HCT116 (cell line): ENCODE data around the gene HMGXB3. TPM values are rescaled to one million over a fixed set of nuclear protein-coding genes. Genes with fewer than 3 reads are reported as not detected.

ENCODE experiments used
- ATAC-seq: fragments of 200-7000 bp; cut with Tn5 transposase; 2 replicates; pipeline ENCODE4 v1.9.1; 2020; ENCODE audit warnings: mild to moderate bottlenecking, moderate library complexity
- BruUV-seq: library from RNA; stranded (reverse); fragments of 400-500 nt; replicated peaks from 2 replicates; lab custom pipeline; 2021; lab: Mats Ljungman, UMichigan
- CTCF ChIA-PET: fragments of 300-600 bp; sonication (Branson Sonifier 250); formaldehyde crosslinking; loops from one replicate; lab custom pipeline; 2021; ENCODE audit warnings: antibody characterized with exemption; lab: Charles Lee
- POLR2A ChIA-PET: fragments of 300-600, 350-600 bp; sonication (Branson Sonifier 250); formaldehyde crosslinking; loops from one replicate; lab custom pipeline; 2021; ENCODE audit warnings: antibody characterized with exemption; lab: Charles Lee
- RAD21 ChIA-PET, 2 experiments: fragments of 300-600 bp; sonication (Branson Sonifier 250); formaldehyde crosslinking; loops; one replicate each; lab custom pipeline; 2023; ENCODE audit warnings: low total read pairs in 2 of 2; ENCODE audit not compliant: uncharacterized antibody in 2 of 2, unreplicated experiment in 2 of 2, low non-redundant PET in 1 of 2; lab: Charles Lee
- DNase-seq: peaks from one replicate; pipeline ENCODE4 v3.0.0-alpha.2; 2010; ENCODE audit warnings: low read depth, low spot score
- H2AFZ ChIP-seq: fragments of 200-600 bp; shearing (Covaris generic), sonication (generic); 2 replicates; pipeline ENCODE4 v1.6.1; 2017; ENCODE audit warnings: low read depth, mixed run types, mixed read lengths, antibody characterized with exemption, low read length; ENCODE audit not compliant: poor library complexity, severe bottlenecking
- H3K27ac ChIP-seq: 2 replicates; pipeline ENCODE4 v1.5.1; 2012; ENCODE audit warnings: low read depth, low read length
- H3K27me3 ChIP-seq: fragments of 200-600 bp; sonication (generic); 2 replicates; pipeline ENCODE4 v1.6.1; 2016; ENCODE audit warnings: mixed run types, low read length, mixed read lengths; ENCODE audit not compliant: insufficient read depth
- H3K36me3 ChIP-seq, 2 experiments: fragments of 200-500 bp in 1 of 2; fragments of 200-600 bp in 1 of 2; sonication (Bioruptor generic) in 1 of 2; sonication (generic) in 1 of 2; 2 replicates each; pipeline versions ENCODE4 v1.5.1 to v1.6.1; 2014 to 2016; ENCODE audit warnings: low read length in 2 of 2, inconsistent platforms in 1 of 2, mixed read lengths in 1 of 2, mixed run types in 1 of 2; ENCODE audit not compliant: insufficient read depth in 2 of 2, control insufficient read depth in 1 of 2
- H3K4me1 ChIP-seq, 2 experiments: fragments of 200-600 bp in 1 of 2; sonication (generic) in 1 of 2; 2 replicates each; pipeline versions ENCODE4 v1.5.1 to v1.6.1; 2012 to 2017; ENCODE audit warnings: low read length in 2 of 2, inconsistent platforms in 1 of 2, mild to moderate bottlenecking in 1 of 2, mixed read lengths in 1 of 2, mixed run types in 1 of 2, moderate library complexity in 1 of 2; ENCODE audit not compliant: insufficient read depth in 2 of 2, control insufficient read depth in 1 of 2
- H3K4me2 ChIP-seq: fragments of 200-600 bp; sonication (generic); 2 replicates; pipeline ENCODE4 v1.6.1; 2017; ENCODE audit warnings: mixed run types, low read length, mixed read lengths
- H3K4me3 ChIP-seq, 2 experiments: fragments of 200-600 bp in 1 of 2; sonication (generic) in 1 of 2; replicated peaks in 1 of 2; 2 replicates each; pipeline ENCODE4 v1.5.1; 2011 to 2016; ENCODE audit warnings: low read length in 2 of 2, control low read depth in 1 of 2, low read depth in 1 of 2, mild to moderate bottlenecking in 1 of 2, mixed read lengths in 1 of 2, mixed run types in 1 of 2
- H3K79me2 ChIP-seq: fragments of 200-600 bp; sonication (generic); 2 replicates; pipeline ENCODE4 v1.6.1; 2017; ENCODE audit warnings: mild to moderate bottlenecking, mixed run types, low read length, moderate library complexity, mixed read lengths; ENCODE audit not compliant: insufficient read depth
- H3K9ac ChIP-seq: fragments of 200-600 bp; sonication (generic); 2 replicates; pipeline ENCODE4 v1.6.1; 2016; ENCODE audit warnings: low read length, mixed read lengths
- H3K9me2 ChIP-seq: fragments of 200-600 bp; sonication (generic), shearing (Covaris generic); 2 replicates; pipeline ENCODE4 v1.6.1; 2017; ENCODE audit warnings: mixed run types, mild to moderate bottlenecking, moderate library complexity; ENCODE audit not compliant: insufficient read depth
- H3K9me3 ChIP-seq, 2 experiments: fragments of 200-500 bp in 1 of 2; fragments of 200-600 bp in 1 of 2; sonication (Bioruptor generic) in 1 of 2; sonication (generic) in 1 of 2; 2 replicates each; pipeline ENCODE4 v1.6.1; 2014 to 2017; ENCODE audit warnings: low read length in 2 of 2, mixed read lengths in 2 of 2, inconsistent platforms in 1 of 2, low read depth in 1 of 2, mild to moderate bottlenecking in 1 of 2, mixed run types in 1 of 2, moderate library complexity in 1 of 2; ENCODE audit not compliant: control insufficient read depth in 1 of 2, insufficient read depth in 1 of 2
- H4K20me1 ChIP-seq: fragments of 200-600 bp; sonication (generic), shearing (Covaris generic); 2 replicates; pipeline ENCODE4 v1.6.1; 2017; ENCODE audit warnings: mixed run types, mild to moderate bottlenecking, moderate library complexity; ENCODE audit not compliant: insufficient read depth
- CBX3 ChIP-seq: IDR thresholded peaks from 2 replicates; pipeline ENCODE4 v1.6.1; 2012; ENCODE audit warnings: low read depth
- EGR1 ChIP-seq: IDR thresholded peaks from 2 replicates; pipeline ENCODE4 v1.6.1; 2012; ENCODE audit warnings: low read depth
- ELF1 ChIP-seq: IDR thresholded peaks from 2 replicates; pipeline ENCODE4 v1.6.1; 2012; ENCODE audit warnings: low read depth, borderline replicate concordance
- JUND ChIP-seq: IDR thresholded peaks from 2 replicates; pipeline ENCODE4 v1.6.1; 2012
- RAD21 ChIP-seq: IDR thresholded peaks from 2 replicates; pipeline ENCODE4 v1.6.1; 2012; ENCODE audit warnings: low read depth, mild to moderate bottlenecking
- SIN3A ChIP-seq: IDR thresholded peaks from 2 replicates; pipeline ENCODE4 v1.6.1; 2012; ENCODE audit warnings: low read depth
- TCF7L2 ChIP-seq: IDR thresholded peaks from 2 replicates; pipeline ENCODE4 v1.7.0; 2011; ENCODE audit warnings: borderline replicate concordance, inconsistent platforms; ENCODE audit not compliant: insufficient read depth, insufficient read length; ENCODE audit errors: extremely low read depth
- YY1 ChIP-seq: IDR thresholded peaks from 2 replicates; pipeline ENCODE4 v1.6.1; 2011; ENCODE audit warnings: low read length, low read depth, moderate library complexity, mild to moderate bottlenecking; ENCODE audit not compliant: insufficient replicate concordance; ENCODE audit errors: extremely low read depth
- ZFX ChIP-seq: fragments of 450-650 bp; IDR thresholded peaks from 2 replicates; pipeline ENCODE4 v1.6.1; 2017
- intact Hi-C: fragments of 100-400 bp; cut with micrococcal nuclease; formaldehyde crosslinking; loops from 2 replicates; pipeline ENCODE4 v1.10.0; 2022
- total RNA-seq: library from RNA; stranded (reverse); gene quantifications from one replicate; pipeline ENCODE4 v1.2.1, GENCODE V29; 2021; ENCODE audit not compliant: unreplicated experiment
- TF ChIP-seq, protein P1 (sequence below): IDR thresholded peaks from 2 replicates; pipeline ENCODE4 v1.6.1; 2012; ENCODE audit warnings: low read depth
- TF ChIP-seq, protein P2 (sequence below): IDR thresholded peaks from 2 replicates; pipeline ENCODE4 v1.6.1; 2012
- TF ChIP-seq, protein P3 (sequence below): IDR thresholded peaks from 2 replicates; pipeline ENCODE4 v1.6.1; 2011; ENCODE audit warnings: mild to moderate bottlenecking, low read length, moderate library complexity; ENCODE audit not compliant: insufficient replicate concordance; ENCODE audit errors: extremely low read depth

HMGXB3 gene
- total RNA-seq, 1 experiment from 2014 or later = 41.8 TPM

DNA sequence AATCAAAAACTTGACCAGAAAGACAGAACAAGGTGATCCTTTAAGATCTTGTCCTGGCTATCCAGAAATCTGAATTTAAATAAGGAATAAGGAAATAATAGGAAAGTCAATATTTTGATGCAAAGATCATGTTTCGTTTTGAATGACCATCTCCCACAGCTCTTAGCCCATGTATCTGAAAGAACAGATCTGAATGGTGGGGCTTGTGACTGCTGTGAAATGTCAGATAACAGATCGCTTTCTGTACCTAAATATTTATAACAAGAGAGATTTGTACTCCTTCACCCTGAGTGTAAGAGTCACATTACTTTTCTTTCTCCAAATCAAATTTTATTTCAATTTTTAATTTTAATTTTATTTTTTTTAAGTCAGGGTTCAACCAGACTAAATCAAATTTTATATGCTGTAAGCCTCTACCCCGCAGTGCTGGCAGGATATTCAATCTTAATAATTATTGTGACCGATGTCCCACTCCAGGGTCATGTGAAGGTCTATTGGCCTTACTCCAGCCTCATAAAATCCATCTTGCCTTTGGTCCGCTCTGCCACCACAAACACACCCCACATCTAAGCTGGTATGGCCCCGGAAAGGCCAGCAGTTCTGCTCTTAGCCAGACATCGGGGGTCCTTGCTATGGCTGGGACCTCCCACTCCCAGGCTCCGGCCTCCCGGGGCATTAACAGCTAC is 47.0 kb upstream of the HMGXB3 start:
- Histone ChIP-seq H3K79me2 (no peaks in the 10 kb centered on the region), H3K9ac (no peak overlapping the region), H4K20me1 (no peaks in the 10 kb centered on the region), H3K9me2 (no peaks in the 10 kb centered on the region), H3K9me3 (no peaks in the 10 kb centered on the region), H2AFZ (no peak overlapping the region), H3K4me1 (no peaks in the 10 kb centered on the region), H3K4me3 (no peak overlapping the region), H3K36me3 (no peaks in the 10 kb centered on the region), H3K27me3 (no peaks in the 10 kb centered on the region), H3K27ac (no peak overlapping the region), H3K4me2 (no peak overlapping the region)
- ATAC-seq (no peak), DNase-seq (no peak)
- no TSS peak for BruUV-seq
- RAD21 ChIA-PET = no interaction called here
- CTCF ChIA-PET = no interaction called here
- no peak for TF ChIP-seq JUND
- TF ChIP-seq, protein P1, sequence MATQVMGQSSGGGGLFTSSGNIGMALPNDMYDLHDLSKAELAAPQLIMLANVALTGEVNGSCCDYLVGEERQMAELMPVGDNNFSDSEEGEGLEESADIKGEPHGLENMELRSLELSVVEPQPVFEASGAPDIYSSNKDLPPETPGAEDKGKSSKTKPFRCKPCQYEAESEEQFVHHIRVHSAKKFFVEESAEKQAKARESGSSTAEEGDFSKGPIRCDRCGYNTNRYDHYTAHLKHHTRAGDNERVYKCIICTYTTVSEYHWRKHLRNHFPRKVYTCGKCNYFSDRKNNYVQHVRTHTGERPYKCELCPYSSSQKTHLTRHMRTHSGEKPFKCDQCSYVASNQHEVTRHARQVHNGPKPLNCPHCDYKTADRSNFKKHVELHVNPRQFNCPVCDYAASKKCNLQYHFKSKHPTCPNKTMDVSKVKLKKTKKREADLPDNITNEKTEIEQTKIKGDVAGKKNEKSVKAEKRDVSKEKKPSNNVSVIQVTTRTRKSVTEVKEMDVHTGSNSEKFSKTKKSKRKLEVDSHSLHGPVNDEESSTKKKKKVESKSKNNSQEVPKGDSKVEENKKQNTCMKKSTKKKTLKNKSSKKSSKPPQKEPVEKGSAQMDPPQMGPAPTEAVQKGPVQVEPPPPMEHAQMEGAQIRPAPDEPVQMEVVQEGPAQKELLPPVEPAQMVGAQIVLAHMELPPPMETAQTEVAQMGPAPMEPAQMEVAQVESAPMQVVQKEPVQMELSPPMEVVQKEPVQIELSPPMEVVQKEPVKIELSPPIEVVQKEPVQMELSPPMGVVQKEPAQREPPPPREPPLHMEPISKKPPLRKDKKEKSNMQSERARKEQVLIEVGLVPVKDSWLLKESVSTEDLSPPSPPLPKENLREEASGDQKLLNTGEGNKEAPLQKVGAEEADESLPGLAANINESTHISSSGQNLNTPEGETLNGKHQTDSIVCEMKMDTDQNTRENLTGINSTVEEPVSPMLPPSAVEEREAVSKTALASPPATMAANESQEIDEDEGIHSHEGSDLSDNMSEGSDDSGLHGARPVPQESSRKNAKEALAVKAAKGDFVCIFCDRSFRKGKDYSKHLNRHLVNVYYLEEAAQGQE = no peak
- TF ChIP-seq TCF7L2 = no peak
- no peak for TF ChIP-seq CBX3
- POLR2A ChIA-PET = no interaction called here
- intact Hi-C loops = no loop called here

DNA sequence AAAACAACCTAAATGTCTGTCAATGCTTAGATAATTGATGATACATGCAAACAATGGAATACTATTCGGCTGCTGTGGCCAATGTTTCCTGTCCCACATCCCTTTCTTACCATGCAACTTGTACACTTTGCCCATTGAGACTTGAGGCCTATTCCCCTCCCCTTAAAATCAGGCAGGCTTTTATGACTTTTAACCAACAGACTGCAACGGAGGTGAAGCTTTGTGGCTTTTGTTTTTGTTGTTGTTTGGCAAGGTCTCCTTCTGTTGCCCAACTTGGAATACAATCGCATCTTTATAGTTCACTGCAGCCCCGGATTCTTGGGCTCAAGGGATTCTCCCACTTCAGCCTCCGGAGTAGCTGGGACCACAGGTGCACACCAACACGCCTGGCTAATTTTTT is 45.7 kb upstream of the HMGXB3 start:
- H3K4me1 ChIP-seq = peaks cover 4 to 10% of the 10 kb centered on the region in 2 experiments
- TF ChIP-seq ZFX (no peak), EGR1 (no peak), SIN3A (no peak), RAD21 (no peak), ELF1 (no peak), YY1 (no peak), JUND (no peak)
- TF ChIP-seq, protein P2, sequence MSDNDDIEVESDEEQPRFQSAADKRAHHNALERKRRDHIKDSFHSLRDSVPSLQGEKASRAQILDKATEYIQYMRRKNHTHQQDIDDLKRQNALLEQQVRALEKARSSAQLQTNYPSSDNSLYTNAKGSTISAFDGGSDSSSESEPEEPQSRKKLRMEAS = no peak
- TF ChIP-seq, protein P3, sequence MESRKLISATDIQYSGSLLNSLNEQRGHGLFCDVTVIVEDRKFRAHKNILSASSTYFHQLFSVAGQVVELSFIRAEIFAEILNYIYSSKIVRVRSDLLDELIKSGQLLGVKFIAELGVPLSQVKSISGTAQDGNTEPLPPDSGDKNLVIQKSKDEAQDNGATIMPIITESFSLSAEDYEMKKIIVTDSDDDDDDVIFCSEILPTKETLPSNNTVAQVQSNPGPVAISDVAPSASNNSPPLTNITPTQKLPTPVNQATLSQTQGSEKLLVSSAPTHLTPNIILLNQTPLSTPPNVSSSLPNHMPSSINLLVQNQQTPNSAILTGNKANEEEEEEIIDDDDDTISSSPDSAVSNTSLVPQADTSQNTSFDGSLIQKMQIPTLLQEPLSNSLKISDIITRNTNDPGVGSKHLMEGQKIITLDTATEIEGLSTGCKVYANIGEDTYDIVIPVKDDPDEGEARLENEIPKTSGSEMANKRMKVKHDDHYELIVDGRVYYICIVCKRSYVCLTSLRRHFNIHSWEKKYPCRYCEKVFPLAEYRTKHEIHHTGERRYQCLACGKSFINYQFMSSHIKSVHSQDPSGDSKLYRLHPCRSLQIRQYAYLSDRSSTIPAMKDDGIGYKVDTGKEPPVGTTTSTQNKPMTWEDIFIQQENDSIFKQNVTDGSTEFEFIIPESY = no peak

More for the DNA sequence above, 45.7 kb upstream of the HMGXB3 start:
- Histone ChIP-seq H2AFZ (no peak overlapping the region), H3K4me2 (no peak overlapping the region), H3K27me3 (no peaks in the 10 kb centered on the region), H3K9ac (no peak overlapping the region), H4K20me1 (no peaks in the 10 kb centered on the region), H3K27ac (no peak overlapping the region), H3K9me3 (no peaks in the 10 kb centered on the region), H3K79me2 (no peaks in the 10 kb centered on the region), H3K36me3 (no peaks in the 10 kb centered on the region), H3K9me2 (no peaks in the 10 kb centered on the region), H3K4me3 (no peak overlapping the region)
- intact Hi-C loops = no loop called here
- ChIA-PET CTCF (no interaction called here), RAD21 (no interaction called here), POLR2A (no interaction called here)
- no TSS peak for BruUV-seq
- DNase-seq (no peak), ATAC-seq (no peak)
